GM19238 (cell line): ENCODE results near the gene PSMA8.
A peak's percentile ranks its signal among the peaks of the same experiment; 100 is the strongest.
"Not testable (repeated sequence)": the region's sequence is repeated elsewhere in the genome, so short reads cannot be mapped to it uniquely, and the experiment has no call there.

Source experiments
- DNase-seq: peaks from one replicate; pipeline ENCODE4 v3.0.0; 2011; ENCODE audit warnings: low spot score; ENCODE audit not compliant: insufficient read length

PSMA8 gene

DNA sequence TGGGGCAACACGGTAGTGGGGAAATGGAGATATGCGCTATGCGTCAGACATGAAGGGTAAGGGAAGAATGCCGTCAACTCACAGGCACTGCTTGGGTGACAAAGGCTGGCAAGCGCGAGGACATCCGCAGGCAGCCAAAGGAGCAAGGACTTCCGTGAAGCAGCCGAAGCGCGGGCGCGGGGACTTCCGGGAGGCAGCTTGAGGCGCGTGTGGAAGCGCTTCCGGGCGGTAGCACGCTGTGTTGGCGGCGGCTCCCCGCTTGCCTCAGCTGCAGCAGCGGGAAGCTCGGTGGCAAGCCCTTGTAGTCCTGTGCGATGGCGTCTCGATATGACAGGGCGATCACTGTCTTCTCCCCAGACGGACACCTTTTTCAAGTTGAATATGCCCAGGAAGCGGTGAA is at the start of gene PSMA8:
Gene PSMA8, plus strand, starts transcription at position 218 of the 400 bp plus-strand sequence. Its CDS starts 97 bp downstream, at position 315.
- DNase-seq = no peak

DNA sequence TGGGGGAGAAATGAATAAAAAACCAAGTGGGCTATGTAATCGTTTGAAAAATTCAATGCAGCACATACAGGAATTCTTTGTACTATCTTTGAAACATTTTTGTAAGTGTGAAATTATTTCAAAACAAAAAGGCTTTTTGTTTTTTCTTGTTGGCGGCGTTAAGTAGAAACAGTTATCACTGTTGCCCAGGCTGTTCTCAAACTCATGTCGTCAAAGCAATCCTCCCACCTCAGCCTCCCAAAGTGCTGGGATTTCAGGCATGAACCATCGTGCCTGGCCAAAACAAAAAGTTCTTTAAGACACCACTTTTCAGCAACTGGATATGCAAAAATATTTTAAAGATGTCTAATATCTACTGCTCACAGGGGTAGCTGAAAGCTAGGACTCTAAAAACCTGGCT is 48.6 kb upstream of the PSMA8 start:
- no peak for DNase-seq

DNA sequence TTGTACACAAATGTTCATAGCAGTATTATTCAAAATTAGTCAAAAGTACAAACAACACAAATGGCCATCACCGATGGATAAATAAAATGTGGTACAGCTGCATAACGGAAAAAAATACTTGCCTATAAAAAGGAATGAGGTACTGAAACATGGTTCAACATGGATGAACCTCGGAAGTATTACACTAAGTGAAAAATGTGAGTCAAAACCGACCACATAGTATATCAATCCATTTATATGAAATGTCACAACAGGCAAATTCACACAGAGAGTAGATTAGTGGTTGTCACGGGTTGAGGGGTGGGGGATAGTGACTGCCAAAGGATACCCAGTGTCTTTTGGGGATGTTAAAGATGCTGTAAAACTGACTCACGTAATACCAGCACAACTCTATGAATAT is 46.7 kb upstream of the PSMA8 start:
- DNase-seq = no peak

DNA sequence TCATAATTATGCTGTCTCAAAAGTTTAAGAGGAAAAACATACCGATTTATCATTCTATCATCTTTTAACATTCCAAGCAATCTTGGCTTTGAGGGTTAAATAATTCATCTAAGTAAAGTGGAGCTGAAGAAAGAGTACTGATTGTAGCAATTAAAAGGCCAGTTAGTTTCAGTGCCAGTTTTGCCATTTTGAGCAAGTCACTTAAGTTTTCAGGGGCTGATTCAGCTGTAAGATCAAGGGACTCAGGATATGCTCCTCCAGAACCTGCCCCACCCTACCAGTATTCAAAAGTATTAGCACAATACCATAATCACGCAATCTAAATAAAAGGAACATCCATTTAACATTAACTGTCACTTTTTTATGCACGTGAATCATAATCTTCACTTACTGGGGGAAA is 45.2 kb upstream of the PSMA8 start:
- no peak for DNase-seq

DNA sequence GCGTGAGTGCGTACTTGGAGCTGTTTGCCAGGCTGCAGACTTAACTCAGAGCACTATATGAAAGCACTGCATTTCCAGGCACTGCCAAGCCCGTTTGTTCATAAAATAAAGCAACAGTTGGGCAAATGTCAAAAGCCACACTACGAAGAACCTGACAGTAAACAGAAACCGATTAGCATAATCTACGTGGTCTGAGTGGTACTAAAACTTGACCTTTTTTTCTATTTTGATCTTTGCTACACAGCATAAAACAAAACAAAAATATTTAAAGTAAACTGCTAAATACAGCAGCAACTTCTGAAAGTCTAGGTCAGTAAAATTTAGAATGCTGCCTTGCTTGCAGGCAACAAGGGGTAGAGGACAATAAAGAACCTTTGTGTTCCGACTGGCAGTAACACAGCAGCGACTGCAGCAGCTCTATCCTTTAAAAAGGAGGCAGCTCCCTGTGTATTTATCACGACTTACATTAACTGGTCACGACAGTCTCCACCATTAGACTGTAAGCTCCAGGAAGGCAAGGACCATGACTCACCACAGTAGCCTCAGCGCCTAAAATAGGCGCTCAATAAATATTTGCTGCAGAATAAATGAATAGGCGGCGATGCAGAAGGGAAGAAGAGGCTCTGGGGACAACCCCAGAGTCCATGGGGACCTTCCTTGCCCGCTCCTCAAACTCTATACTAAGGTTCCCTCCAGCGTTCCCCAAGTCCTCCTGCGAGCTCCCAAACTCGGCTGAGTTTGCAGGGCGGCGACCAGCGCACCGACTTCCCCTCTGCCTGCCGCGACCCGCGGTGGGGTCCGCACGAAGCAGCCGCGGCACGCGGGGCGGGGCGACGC is 44.2 kb upstream of the PSMA8 start:
- no peak for DNase-seq

DNA sequence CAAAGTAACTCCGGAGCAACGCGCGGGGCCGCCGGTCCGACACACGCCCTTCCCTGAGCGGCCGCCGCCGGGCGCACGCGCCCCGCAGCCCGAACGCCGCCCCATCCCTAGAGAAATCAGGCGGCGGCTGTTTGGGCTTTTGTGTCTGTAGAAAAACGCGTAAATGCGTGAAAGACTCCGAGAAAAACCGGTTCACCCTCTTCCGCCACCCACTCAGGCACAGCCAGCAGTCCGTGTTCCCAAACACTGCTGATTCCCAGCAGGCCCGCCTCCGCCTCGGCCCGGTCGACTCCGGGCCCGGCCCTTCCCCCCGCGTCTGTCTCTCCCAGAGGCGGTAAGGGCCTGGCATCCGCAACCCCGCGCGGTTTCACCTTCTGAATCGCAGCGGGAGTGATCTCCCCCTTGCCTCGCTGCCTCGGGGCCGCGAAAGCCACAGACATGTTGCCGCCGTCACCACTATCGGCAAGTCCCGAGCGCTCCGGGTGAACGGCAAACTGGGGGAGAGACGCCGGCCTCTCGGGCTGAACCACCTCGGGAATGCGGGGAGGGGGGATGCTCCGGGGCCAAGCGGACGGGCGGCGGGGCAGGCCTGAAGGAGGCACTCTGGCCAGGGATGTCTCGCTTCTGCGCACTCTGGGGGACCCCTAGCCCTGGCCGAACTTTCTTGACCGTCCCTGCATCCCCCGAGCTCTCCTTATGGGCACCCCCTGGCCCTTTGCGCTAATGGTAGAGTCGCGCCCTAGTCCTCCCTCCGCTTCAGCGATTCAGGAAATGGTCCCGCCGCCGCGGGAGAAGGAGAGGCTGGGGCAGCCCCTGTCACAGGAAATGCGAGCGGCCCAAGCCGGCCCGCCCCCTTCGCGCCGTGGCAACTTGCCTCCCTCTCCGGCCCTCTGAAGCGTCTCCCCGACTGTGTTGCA is 43.3 kb upstream of the PSMA8 start, which contains the start of gene SS18:
Gene SS18, minus strand, starts transcription at position 484 of the 917 bp plus-strand sequence. Its CDS starts 44 bp downstream, at position 440.
- DNase-seq = peak; percentile 81

DNA sequence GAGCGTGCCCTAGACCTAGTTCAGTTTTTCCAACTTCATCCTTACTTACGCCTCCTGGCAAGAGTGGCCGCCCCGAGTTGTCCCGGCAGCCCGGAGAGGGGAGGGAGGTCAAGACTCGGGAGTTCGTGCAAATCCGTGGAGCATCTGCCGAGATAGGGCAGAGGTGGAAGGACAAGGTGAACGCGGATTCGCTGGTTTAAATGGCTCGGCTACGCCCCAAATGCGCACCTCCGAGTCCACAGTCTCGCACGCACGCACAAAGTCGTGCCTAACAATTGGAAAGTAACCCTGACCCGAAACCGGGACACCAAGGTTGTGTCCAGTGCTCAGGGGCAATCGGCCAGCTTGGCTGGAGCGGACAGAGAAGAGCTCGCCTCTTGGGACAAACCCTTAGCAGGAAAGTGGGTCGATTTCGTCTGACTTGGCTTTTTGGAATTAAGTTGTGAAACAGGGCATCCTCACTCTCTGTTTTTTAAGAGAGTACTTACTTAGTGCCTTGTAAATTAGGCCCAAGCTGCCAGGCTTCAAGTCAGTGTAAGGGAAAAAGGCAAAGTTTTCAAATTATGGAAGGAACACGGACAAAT is 42.5 kb upstream of the PSMA8 start:
- DNase-seq = peak; percentile 31

DNA sequence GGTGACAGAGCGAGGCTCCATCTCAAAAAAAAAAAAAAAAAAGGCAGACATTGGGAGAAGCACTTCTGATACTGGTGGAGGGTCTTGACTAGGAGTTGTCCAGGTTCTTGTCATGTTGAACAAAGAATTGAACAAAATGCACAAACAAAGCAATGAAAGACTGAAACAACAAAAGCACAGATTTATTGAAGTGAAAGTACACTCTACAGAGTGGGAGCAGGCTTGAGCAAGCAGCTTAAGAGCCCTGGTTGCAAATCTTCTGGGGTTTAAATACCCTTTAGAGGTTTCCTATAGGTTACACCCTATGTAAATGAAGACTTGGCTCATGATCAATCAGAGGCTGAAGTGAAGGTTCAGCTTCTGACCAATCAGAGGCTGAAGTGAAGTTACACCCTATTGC is 36.8 kb upstream of the PSMA8 start:
- no peak for DNase-seq

DNA sequence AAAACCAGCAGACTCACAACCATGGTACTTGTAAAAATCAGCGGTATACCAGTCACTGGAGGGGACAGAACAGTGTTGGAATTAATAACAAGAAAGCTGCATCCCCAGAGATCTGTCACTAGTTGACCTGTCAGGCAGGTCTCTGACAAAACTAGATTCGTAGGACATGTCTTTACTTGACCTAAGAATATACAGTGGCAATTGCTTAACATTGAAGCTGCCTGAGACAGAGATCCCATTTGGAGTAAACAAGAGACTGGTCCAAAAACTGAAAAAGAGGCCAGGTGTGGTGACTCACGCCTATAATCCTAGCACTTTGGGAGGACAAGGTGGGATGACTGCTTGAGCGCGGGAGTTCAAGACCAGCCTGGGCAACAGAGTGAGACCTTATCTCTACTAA is 36.1 kb upstream of the PSMA8 start:
- DNase-seq = no peak

DNA sequence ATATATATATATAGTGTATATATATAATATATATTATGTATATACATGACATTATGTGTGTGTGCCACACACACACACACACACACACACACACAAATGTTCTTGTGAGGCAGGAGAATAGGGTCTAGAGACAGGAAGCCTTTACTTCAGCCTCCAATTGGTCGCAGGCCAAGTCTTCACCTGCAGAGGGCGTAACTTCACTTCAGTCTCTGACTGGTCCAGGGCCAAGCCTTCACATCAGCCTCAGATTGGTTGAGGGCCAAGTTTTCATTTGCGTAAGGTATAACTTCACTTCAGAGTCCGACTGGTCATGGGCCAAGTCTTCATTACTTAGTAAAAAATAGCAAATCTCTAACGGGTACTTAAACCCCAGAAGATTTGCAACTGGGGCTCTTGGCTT is 30.1 kb upstream of the PSMA8 start:
- DNase-seq = no peak

DNA sequence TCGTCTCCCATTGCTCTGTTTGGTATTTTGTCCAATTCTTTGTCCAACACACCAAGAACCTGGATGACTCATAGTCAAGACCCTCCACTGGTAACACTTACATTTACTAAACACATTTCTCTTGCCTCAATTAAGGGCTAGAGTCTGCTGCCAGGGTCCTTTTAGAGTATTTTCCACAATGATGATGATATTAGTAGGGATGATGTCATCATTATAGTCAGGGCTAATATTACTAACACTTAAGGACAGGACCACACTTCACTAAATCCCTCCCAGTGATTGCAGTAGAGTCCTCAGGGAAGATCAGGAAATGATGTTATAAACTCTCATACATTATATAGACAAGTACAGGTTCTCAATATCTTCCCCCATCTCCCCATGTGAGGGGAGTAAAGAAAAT is 29.6 kb upstream of the PSMA8 start:
- no peak for DNase-seq

DNA sequence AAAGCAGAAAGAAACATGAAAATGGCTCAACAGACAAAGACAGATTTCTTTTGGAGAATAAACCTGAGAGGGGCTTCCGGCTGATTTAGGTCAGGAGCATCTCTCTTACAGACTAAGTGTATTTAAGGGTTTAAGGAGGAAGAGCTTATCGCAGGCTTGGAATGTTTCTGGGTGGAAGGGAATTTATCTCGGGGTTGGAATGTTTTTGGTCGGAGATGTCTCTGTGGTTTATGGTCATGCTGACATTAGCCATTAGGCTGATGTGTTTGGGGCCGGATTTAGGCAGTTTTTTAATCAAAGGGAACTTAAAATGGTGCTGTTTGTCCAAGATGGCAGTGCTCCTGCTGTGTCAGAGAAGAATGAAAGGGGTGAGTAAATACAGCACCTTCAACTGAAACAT is 14.4 kb upstream of the PSMA8 start:
- DNase-seq = no peak

DNA sequence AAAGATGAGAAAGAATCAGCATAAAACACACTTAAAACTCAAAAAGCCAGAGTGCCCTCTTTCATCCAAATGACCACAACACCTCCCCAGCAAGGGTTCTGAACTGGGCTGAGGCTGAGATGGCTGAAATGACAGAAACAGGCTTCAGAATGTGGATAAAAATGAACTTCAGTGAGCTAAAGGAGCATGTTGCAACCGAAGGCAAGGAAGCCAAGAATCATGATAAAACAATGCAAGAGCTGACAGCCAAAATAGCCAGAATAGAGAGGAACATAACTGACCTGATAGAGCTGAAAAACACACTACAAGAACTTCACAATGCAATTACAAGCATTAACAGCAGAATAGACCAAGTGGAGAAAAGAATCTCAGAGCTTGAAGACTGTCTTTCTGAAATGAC is 12.2 kb upstream of the PSMA8 start:
- DNase-seq = no peak

DNA sequence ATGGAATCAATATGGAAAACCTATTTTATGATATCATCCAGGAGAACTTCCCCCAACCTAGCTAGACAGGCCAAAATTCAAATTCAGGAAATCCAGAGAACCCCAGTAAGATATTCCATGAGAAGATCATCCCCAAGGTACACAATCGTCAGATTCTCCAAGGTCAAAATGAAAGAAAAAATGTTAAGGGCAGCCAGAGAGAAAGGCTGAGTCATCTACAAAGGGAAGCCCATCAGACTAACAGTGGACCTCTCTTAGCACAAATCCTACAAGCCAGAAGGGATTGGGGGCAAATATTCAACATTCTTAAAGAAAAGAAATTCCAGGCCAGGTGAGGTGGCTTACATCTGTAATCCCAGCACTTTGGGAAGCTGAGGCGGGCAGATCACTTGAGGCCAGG is 11.7 kb upstream of the PSMA8 start:
- DNase-seq = not testable (repeated sequence)

DNA sequence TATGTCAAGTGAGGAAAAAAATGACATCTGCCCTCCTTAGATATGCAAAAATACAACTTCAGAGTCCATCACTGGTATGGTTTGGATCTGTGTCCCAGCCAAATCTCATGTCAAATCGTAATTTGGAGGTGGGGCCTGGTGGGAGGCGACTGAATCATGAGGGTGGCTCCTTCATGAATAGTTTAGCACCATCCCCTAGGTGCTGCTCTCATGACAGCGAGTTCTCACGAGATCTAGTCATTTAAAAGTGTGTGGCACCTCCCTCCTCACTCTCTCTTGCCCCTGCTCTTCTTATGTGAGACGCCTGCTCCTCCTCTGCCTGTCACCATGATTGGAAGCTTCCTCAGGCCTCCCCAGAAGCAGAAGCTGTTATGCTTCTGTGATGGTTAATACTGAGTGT is 5.9 kb upstream of the PSMA8 start:
- no peak for DNase-seq

DNA sequence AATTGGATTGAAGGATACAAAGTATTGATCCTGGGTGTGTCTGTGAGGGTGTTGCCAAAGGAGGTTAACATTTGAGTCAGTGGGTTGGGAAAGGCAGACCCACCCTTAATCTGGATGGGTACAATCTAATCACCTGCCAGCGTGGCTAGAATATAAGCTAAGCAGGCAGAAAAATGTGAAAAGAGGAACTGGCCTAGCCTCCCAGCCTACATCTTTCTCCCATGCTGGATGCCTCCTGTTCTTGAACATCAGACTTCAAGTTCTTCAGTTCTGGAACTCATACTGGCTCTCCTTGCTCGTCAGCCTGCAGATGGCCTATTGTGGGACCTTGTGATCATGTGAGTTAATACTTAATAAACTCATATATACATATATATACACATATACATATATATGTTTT is 5.5 kb upstream of the PSMA8 start:
- not testable (repeated sequence) for DNase-seq

DNA sequence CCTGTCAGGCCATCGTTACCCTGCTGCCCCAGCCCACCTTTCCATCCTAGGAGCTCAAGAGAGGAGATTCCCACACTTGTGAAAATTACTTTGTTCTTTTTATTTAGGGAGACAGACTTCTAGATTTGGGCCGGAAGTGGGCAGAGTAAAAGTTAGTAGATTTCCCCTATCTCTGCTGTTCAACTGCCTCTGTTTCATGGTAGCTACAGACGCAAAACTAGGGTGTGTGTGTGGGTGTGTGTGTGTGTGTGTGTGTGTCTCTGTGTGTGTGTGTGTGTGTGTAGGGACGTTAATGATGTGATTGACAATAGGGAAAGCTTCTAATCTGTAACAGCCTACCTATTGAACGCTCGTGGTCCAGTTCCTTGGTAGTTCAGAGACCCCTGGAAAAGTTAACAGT is 438 bp downstream of the PSMA8 start:
- DNase-seq = no peak

DNA sequence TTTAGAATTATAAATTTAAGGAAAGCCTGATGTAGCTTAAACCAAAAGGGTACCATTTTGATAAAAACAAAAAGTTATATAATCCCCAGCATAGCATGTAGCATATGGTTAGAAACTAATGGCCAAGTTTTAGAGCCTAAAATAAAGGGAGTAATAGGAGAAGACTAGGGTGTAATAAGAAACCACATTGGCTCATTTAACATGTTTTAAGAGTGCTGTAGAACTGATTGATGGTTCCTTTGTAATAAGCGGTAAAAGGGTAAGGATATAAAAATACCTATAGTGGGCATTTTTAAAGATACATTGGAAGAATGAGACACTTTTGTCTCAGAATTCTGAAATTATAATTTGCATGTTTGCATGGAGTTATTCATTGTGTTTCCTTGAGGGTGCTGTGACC is 1.9 kb downstream of the PSMA8 start:
- no peak for DNase-seq

DNA sequence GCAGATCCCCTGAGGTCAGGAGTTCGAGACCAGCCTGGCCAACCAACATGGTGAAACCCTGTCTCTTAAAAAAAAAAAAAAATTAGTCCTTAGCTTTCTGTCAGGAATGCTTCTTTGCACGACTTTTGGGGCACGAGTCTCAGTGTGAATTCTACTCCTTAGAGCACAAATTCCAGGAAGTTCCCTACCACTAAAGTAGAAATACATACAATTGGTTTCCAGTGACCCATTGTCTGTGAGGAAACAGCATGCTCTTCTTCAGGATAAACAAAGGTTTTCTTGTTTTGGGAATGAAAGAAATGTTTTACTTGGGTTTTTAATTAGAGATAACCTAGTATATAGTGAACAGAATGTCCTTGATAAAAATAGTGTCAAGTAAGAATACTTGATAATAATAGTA is 23.7 kb downstream of the PSMA8 start:
- no peak for DNase-seq

DNA sequence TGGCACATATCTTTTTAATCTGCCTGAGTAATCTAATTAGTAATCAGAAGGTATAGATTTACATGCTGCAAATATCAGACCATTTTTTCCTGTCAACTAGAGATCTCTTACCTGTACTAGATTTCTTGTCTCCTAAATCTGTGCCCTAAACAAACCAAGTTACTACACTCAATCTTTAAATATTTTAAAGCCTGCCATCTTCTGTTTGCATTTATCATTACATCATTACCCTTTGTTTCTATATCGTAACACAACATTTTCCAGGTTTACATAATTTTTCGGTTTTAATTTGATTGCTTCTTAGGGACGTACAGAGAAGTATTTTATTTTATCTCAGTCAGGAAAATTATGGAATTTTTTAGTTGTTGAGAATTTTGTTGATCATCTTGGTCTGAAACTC is 25.7 kb downstream of the PSMA8 start:
- DNase-seq = no peak

DNA sequence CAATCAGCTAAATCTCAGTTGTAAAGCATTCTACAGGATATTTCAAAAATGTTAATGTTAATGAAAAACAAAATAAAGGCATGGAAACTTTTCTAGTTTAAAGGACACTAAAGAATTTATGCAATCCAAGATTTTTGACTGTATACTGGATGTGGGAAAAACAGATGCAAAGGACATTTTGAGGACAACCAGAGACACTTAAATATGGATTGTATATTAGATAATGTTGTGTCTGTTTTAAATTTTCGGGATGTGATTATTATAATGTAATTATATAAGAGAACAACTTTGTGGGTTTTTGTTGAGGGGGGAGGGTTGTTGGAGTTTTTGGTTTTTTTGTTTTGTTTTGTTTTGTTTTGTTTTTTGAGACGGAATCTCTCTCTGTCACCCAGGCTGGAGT is 30.9 kb downstream of the PSMA8 start:
- no peak for DNase-seq

DNA sequence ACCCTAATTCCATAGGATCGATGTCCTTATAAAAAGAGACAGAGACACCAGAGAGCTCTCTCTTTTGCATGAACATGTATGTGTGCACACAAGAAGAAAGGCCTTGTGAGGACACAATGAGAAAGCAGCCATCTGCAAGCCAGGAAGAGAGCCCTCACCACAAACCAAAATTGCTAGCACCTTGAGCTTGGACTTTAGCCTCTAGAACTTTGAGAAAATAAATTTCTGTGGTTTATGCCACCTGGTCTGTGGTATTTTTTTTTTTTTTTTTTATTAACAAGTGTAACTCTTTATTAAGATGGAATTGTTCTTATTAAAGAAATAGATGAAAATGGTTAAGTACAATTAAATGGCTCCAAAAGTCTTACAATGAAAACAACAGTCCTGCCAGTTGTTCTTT is 33.9 kb downstream of the PSMA8 start:
- not testable (repeated sequence) for DNase-seq
